Measurements from ENCODE around the gene MAEL. TPM values are rescaled to one million over a fixed set of nuclear protein-coding genes. Genes with fewer than 3 reads are reported as not detected.

Gene MAEL
- total RNA-seq, 2 experiments from 2014 or later, result not detected

DNA sequence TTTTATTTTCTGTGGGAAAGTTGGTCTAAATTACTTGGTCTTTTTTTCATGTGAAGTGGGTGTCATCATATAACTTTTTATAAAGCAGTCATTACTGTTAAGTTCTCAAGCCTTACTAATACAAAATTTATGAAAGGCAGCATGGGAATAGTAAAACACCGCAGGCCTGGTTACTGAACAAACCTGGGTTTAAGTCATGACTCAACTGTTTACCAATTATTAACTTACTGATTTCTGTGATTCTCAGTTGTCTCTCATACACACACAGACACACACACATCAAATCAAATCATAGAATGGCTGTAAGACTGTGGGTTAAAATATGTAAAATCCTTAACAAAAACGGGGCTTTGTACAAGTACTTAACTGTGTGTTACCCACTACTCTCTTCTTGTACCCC lies 14.6 kb downstream of the MAEL start:
- no peaks in the 10 kb centered on the region for H3K27me3 ChIP-seq (ENCODE audit: control insufficient read depth in 1 of 2, insufficient read depth in 2 of 2, low read length in 2 of 2)
- H3K9me3 Mint-ChIP-seq, result peaks cover 4% of the 10 kb centered on the region
- intact Hi-C loops (cut with DNase I, micrococcal nuclease), result no loop called here
- H3K4me1 Mint-ChIP-seq (ENCODE audit: low read depth), result no peaks in the 10 kb centered on the region
- POLR2A ChIA-PET, result no interaction called here
- H3K36me3 Mint-ChIP-seq (ENCODE audit: low read depth), result no peaks in the 10 kb centered on the region
- H3K27ac Mint-ChIP-seq, result no peak overlapping the region
- TF ChIP-seq, protein P1, sequence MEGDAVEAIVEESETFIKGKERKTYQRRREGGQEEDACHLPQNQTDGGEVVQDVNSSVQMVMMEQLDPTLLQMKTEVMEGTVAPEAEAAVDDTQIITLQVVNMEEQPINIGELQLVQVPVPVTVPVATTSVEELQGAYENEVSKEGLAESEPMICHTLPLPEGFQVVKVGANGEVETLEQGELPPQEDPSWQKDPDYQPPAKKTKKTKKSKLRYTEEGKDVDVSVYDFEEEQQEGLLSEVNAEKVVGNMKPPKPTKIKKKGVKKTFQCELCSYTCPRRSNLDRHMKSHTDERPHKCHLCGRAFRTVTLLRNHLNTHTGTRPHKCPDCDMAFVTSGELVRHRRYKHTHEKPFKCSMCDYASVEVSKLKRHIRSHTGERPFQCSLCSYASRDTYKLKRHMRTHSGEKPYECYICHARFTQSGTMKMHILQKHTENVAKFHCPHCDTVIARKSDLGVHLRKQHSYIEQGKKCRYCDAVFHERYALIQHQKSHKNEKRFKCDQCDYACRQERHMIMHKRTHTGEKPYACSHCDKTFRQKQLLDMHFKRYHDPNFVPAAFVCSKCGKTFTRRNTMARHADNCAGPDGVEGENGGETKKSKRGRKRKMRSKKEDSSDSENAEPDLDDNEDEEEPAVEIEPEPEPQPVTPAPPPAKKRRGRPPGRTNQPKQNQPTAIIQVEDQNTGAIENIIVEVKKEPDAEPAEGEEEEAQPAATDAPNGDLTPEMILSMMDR (IDR thresholded peaks at IDR 0.05), result no peak
- ATAC-seq (ENCODE audit: poor library complexity), result no peak
- no peaks in the 10 kb centered on the region for H3K36me3 ChIP-seq (ENCODE audit: insufficient read depth, low read length)
- H3K9me3 ChIP-seq (ENCODE audit: control insufficient read depth in 1 of 2, insufficient read depth in 1 of 2, low read length in 2 of 2), result peaks cover 0 to 3% of the 10 kb centered on the region in 2 experiments
- CTCF ChIA-PET, result no interaction called here
- no peak overlapping the region for H3K4me3 Mint-ChIP-seq
- no peak for DNase-seq
- H3K4me1 ChIP-seq (ENCODE audit: insufficient read depth, low read length), result no peaks in the 10 kb centered on the region
- no peak overlapping the region for H3K27ac ChIP-seq (ENCODE audit: low read depth in 1 of 2, low read length in 2 of 2)
- H3K4me3 ChIP-seq (ENCODE audit: low read length), result no peak overlapping the region
- peaks cover 5% of the 10 kb centered on the region for H3K27me3 Mint-ChIP-seq

DNA sequence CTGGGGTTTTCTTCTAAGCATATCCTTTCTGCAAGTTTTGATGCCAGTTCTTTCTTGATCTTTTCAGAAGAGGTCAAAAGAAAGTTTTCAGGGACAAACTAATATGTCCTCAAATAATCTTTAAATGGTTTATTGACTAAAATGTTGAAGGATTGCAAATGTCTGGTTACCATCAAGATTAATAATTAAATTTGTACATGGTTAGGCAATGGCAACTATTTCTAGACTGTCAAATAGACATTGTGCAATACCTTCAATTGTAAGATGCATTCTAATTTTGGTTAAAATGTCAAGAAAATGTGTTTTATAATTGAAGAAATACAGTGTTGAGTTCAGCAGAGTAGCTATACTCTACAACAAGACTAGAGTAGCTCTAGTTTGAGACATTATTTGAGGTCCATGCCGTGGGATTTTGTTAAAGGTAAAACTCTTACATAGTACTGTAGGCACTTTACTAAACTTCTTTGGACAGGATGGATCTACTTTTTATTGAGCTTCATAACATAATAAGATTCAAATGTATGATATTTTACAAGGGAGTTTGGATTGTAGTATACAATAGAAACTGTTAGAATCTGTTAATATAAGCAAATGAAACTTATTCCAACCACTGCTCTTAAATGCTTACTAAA lies 22.6 kb downstream of the MAEL start:
- ATAC-seq (ENCODE audit: poor library complexity), result no peak
- ChIA-PET CTCF (no interaction called here), POLR2A (no interaction called here)
- TF ChIP-seq, protein P1 (IDR thresholded peaks at IDR 0.05), result no peak
- peaks cover 0 to 3% of the 10 kb centered on the region in 2 experiments for H3K27me3 ChIP-seq (ENCODE audit: control insufficient read depth in 1 of 2, insufficient read depth in 2 of 2, low read length in 2 of 2)
- H3K9me3 Mint-ChIP-seq, result no peaks in the 10 kb centered on the region
- no peaks in the 10 kb centered on the region for H3K36me3 ChIP-seq (ENCODE audit: insufficient read depth, low read length)
- H3K27ac ChIP-seq (ENCODE audit: low read depth in 1 of 2, low read length in 2 of 2), result no peak overlapping the region
- no peak overlapping the region for H3K27ac Mint-ChIP-seq
- no peak for DNase-seq
- intact Hi-C loops (cut with DNase I, micrococcal nuclease), result no loop called here
- no peaks in the 10 kb centered on the region for H3K9me3 ChIP-seq (ENCODE audit: control insufficient read depth in 1 of 2, insufficient read depth in 1 of 2, low read length in 2 of 2)
- H3K4me3 Mint-ChIP-seq, result no peak overlapping the region
- no peaks in the 10 kb centered on the region for H3K4me1 ChIP-seq (ENCODE audit: insufficient read depth, low read length)
- no peaks in the 10 kb centered on the region for H3K4me1 Mint-ChIP-seq (ENCODE audit: low read depth)
- no peak overlapping the region for H3K4me3 ChIP-seq (ENCODE audit: low read length)
- no peaks in the 10 kb centered on the region for H3K36me3 Mint-ChIP-seq (ENCODE audit: low read depth)
- H3K27me3 Mint-ChIP-seq, result peaks cover 13% of the 10 kb centered on the region

DNA sequence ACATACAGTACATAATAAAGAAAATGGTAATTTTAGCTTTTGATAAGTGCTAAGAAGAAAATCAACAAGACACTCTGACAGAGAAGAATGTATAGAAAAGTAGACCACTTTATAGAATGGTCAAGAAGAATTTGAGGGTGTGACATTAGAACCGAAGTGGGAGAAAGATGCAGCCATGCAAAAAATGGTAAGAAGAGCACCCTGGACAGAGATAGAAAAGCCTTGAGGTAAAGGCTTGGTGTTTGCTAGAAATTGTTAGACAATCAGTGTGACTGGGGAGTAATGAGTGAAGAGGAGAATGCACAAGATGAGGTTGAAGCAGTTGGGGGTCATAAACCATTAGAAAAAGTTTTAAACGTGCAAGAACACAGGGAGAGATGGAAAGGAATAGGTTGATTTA lies 23.5 kb downstream of the MAEL start:
- Mint-ChIP-seq H3K4me1 (ENCODE audit: low read depth) (no peaks in the 10 kb centered on the region), H3K4me3 (no peak overlapping the region), H3K27me3 (peaks cover 13% of the 10 kb centered on the region), H3K9me3 (no peaks in the 10 kb centered on the region), H3K27ac (no peak overlapping the region), H3K36me3 (ENCODE audit: low read depth) (no peaks in the 10 kb centered on the region)
- intact Hi-C loops (cut with DNase I, micrococcal nuclease), result no loop called here
- DNase-seq, result no peak
- Histone ChIP-seq H3K27me3 (ENCODE audit: control insufficient read depth in 1 of 2, insufficient read depth in 2 of 2, low read length in 2 of 2) (peaks cover 0 to 3% of the 10 kb centered on the region in 2 experiments), H3K4me1 (ENCODE audit: insufficient read depth, low read length) (no peaks in the 10 kb centered on the region), H3K27ac (ENCODE audit: low read depth in 1 of 2, low read length in 2 of 2) (no peak overlapping the region), H3K9me3 (ENCODE audit: control insufficient read depth in 1 of 2, insufficient read depth in 1 of 2, low read length in 2 of 2) (no peaks in the 10 kb centered on the region), H3K36me3 (ENCODE audit: insufficient read depth, low read length) (no peaks in the 10 kb centered on the region), H3K4me3 (ENCODE audit: low read length) (no peak overlapping the region)
- ChIA-PET CTCF (no interaction called here), POLR2A (no interaction called here)
- TF ChIP-seq, protein P1 (IDR thresholded peaks at IDR 0.05), result no peak
- ATAC-seq (ENCODE audit: poor library complexity), result no peak

Measured in CD4-positive, alpha-beta T cell (primary cell).